K562 (cell line): ENCODE results near the gene C7orf25. TPM values are rescaled to one million over a fixed set of nuclear protein-coding genes. Genes with fewer than 3 reads are reported as not detected.
A peak's percentile ranks its signal among the peaks of the same experiment; 100 is the strongest.

Experiments used
- CBFA2T2 ChIP-seq: fragments of 450-650 bp; conservative IDR thresholded peaks from 2 replicates; pipeline ENCODE4 v1.6.1; 2017; ENCODE audit warnings: mild to moderate bottlenecking
- EP300 ChIP-seq: IDR thresholded peaks from 2 replicates; pipeline ENCODE4 v1.6.1; 2012; ENCODE audit warnings: low read length, improper control_type of control experiment
- FUS ChIP-seq: fragments of 200-400 bp; formaldehyde crosslinking; optimal IDR thresholded peaks from 2 replicates; pipeline ENCODE3; 2017; ENCODE audit warnings: low read depth, low read length
- KDM4B ChIP-seq, 2 experiments: fragments of 450-650 bp in 1 of 2; sonication (generic) in 1 of 2; IDR thresholded peaks; 2 replicates each; pipeline ENCODE4 v1.6.1; 2016 to 2017; ENCODE audit warnings: borderline replicate concordance in 2 of 2, antibody characterized with exemption in 1 of 2, low read depth in 1 of 2, mild to moderate bottlenecking in 1 of 2
- TCFL5 ChIP-seq: fragments of 250-450 bp; sonication (Bioruptor Pico); conservative IDR thresholded peaks from 2 replicates; pipeline ENCODE4 v1.6.1; 2021; ENCODE audit warnings: mild to moderate bottlenecking, moderate library complexity, matching md5 sums
- ZEB2 ChIP-seq: fragments of 450-650 bp; IDR thresholded peaks from 2 replicates; pipeline ENCODE4 v1.6.1; 2016
- polyA plus RNA-seq, 8 experiments: library from polyadenylated mRNA; depleted of rRNA in 4 of 8; stranded (reverse) in 5 of 8; unstranded in 3 of 8; fragments of >200 nt; fragmentation: Nextera tagmentation in 2 of 8; fragmentation: Illumina TruSeq in 1 of 8; extraction: Ambion mirVana in 2 of 8; extraction: Trizol in 1 of 8; gene quantifications; 2 replicates each; pipeline versions ENCODE4 v1.2.1 to v1.2.3, GENCODE V29; 2011 to 2014; ENCODE audit warnings: inconsistent platforms in 1 of 8, missing spikeins in 1 of 8
- total RNA-seq, 7 experiments: library from RNA; depleted of rRNA in 6 of 7; stranded (reverse); fragments of >200 nt in 6 of 7; fragmentation: Illumina TruSeq in 2 of 7; extraction: Trizol in 2 of 7; gene quantifications; 2 replicates each; pipeline versions ENCODE4 v1.2.1 to v1.2.3, GENCODE V29; 2011 to 2021; ENCODE audit warnings: low replicate concordance in 1 of 7
- TF ChIP-seq, protein P1 (sequence below): fragments of 200-600 bp; sonication (generic); IDR thresholded peaks from one replicate; pipeline ENCODE4 v1.6.1; 2012; ENCODE audit warnings: mild to moderate bottlenecking, low read depth, low read length, inconsistent platforms

Gene C7orf25
- total and polyA plus RNA-seq, 9 of the 15 experiments (the other 6 are each of a cell fraction or from before 2014, with no cell fraction given), result 1.2 to 4.7 (median 1.9) TPM

DNA sequence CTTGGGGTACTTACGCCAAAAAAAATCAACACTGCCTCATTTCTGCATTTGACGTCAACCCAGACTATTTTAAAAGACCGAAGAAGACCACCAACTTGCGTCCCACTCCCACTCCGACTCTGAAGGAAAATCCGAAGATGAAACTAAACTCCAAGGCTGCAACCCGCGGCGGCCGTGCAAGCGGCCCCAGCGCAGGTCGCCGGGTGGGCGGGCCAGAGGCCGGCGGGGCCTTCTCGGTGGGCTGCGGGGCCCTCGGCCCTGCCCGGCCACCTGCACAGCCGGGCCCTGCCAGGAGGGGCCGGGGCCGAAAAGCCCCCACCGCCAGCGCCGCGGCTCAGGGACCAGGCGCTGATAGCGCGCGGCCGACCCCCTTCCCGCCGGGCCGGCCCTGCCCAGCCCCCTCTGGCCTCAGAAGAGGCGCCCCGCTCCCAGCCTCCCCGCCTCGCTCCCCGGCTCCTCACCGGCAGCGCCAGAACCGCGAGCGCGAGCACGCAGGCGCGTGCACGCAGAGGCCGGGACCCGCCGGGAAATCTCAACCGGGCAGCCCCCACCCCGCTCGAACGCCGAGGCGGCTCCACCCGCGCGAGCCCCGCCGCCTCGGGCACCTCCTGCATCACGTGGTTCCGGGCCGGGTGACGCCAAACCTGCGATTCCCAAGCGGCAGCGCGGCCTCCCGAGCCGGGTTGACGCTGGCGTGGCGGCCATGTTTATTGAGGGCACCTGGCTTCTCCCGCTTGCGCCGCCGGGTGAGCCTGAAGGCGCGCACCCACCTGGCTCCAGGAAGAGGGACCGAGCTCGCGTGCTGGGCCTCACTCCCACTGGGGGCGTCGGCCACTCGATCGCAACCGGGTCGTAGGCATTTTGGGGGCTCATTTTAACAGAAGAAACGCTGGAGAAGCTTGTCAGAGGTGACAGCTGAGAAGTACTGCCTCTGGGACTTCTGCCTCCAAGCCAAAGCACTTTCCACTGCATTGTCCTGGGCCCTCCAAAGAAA, at the start of gene C7orf25 (continued):
- TF ChIP-seq, protein P1, sequence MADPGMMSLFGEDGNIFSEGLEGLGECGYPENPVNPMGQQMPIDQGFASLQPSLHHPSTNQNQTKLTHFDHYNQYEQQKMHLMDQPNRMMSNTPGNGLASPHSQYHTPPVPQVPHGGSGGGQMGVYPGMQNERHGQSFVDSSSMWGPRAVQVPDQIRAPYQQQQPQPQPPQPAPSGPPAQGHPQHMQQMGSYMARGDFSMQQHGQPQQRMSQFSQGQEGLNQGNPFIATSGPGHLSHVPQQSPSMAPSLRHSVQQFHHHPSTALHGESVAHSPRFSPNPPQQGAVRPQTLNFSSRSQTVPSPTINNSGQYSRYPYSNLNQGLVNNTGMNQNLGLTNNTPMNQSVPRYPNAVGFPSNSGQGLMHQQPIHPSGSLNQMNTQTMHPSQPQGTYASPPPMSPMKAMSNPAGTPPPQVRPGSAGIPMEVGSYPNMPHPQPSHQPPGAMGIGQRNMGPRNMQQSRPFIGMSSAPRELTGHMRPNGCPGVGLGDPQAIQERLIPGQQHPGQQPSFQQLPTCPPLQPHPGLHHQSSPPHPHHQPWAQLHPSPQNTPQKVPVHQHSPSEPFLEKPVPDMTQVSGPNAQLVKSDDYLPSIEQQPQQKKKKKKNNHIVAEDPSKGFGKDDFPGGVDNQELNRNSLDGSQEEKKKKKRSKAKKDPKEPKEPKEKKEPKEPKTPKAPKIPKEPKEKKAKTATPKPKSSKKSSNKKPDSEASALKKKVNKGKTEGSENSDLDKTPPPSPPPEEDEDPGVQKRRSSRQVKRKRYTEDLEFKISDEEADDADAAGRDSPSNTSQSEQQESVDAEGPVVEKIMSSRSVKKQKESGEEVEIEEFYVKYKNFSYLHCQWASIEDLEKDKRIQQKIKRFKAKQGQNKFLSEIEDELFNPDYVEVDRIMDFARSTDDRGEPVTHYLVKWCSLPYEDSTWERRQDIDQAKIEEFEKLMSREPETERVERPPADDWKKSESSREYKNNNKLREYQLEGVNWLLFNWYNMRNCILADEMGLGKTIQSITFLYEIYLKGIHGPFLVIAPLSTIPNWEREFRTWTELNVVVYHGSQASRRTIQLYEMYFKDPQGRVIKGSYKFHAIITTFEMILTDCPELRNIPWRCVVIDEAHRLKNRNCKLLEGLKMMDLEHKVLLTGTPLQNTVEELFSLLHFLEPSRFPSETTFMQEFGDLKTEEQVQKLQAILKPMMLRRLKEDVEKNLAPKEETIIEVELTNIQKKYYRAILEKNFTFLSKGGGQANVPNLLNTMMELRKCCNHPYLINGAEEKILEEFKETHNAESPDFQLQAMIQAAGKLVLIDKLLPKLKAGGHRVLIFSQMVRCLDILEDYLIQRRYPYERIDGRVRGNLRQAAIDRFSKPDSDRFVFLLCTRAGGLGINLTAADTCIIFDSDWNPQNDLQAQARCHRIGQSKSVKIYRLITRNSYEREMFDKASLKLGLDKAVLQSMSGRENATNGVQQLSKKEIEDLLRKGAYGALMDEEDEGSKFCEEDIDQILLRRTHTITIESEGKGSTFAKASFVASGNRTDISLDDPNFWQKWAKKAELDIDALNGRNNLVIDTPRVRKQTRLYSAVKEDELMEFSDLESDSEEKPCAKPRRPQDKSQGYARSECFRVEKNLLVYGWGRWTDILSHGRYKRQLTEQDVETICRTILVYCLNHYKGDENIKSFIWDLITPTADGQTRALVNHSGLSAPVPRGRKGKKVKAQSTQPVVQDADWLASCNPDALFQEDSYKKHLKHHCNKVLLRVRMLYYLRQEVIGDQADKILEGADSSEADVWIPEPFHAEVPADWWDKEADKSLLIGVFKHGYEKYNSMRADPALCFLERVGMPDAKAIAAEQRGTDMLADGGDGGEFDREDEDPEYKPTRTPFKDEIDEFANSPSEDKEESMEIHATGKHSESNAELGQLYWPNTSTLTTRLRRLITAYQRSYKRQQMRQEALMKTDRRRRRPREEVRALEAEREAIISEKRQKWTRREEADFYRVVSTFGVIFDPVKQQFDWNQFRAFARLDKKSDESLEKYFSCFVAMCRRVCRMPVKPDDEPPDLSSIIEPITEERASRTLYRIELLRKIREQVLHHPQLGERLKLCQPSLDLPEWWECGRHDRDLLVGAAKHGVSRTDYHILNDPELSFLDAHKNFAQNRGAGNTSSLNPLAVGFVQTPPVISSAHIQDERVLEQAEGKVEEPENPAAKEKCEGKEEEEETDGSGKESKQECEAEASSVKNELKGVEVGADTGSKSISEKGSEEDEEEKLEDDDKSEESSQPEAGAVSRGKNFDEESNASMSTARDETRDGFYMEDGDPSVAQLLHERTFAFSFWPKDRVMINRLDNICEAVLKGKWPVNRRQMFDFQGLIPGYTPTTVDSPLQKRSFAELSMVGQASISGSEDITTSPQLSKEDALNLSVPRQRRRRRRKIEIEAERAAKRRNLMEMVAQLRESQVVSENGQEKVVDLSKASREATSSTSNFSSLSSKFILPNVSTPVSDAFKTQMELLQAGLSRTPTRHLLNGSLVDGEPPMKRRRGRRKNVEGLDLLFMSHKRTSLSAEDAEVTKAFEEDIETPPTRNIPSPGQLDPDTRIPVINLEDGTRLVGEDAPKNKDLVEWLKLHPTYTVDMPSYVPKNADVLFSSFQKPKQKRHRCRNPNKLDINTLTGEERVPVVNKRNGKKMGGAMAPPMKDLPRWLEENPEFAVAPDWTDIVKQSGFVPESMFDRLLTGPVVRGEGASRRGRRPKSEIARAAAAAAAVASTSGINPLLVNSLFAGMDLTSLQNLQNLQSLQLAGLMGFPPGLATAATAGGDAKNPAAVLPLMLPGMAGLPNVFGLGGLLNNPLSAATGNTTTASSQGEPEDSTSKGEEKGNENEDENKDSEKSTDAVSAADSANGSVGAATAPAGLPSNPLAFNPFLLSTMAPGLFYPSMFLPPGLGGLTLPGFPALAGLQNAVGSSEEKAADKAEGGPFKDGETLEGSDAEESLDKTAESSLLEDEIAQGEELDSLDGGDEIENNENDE, result no peak
- TF ChIP-seq TCFL5 (CRISPR knock-in tag), result no peak
- TF ChIP-seq KDM4B (IDR thresholded peaks at IDR 0.05; ENCODE audit: borderline replicate concordance in 2 of 2, low read depth in 1 of 2), result peak in 1 of 2 experiments; percentile 80; a peak in 1 of 4 replicates
- peak; percentile 24; the same call in 1 of the 2 replicates for TF ChIP-seq ZEB2
- peak; percentile 87 for TF ChIP-seq CBFA2T2
- TF ChIP-seq EP300, result no peak
- TF ChIP-seq FUS, result peak; percentile 80
